Activated CD4-positive, alpha-beta memory T cell treated with anti-CD3 and anti-CD28 coated beads for 36 hours (primary cell): ENCODE measurements around the gene MYEOV. TPM values are rescaled to one million over a fixed set of nuclear protein-coding genes. Genes with fewer than 3 reads are reported as not detected.

Experiments used
- CTCF ChIA-PET: fragments of 350-600 bp; sonication (Branson Sonifier 250); formaldehyde crosslinking; loops from one replicate; lab custom pipeline; 2021; ENCODE audit warnings: antibody characterized with exemption, inconsistent platforms; lab: Charles Lee
- POLR2A ChIA-PET: fragments of 350-600 bp; sonication (Branson Sonifier 250); formaldehyde crosslinking; loops from one replicate; lab custom pipeline; 2021; ENCODE audit warnings: antibody characterized with exemption; lab: Charles Lee
- DNase-seq: peaks from one replicate; pipeline ENCODE4 v3.0.0-alpha.2; 2020
- H3K27ac Mint-ChIP-seq: one replicate; pipeline ENCODE4 v1.8.0; 2021; ENCODE audit warnings: mixed read lengths
- H3K27me3 Mint-ChIP-seq: one replicate; pipeline ENCODE4 v1.8.0; 2021; ENCODE audit warnings: mixed read lengths
- H3K36me3 Mint-ChIP-seq: one replicate; pipeline ENCODE4 v1.8.0; 2021; ENCODE audit warnings: mixed read lengths
- H3K4me1 Mint-ChIP-seq: one replicate; pipeline ENCODE4 v1.8.0; 2021; ENCODE audit warnings: low read depth, mixed read lengths
- H3K4me3 Mint-ChIP-seq: one replicate; pipeline ENCODE4 v1.8.0; 2021; ENCODE audit warnings: mild to moderate bottlenecking, mixed read lengths
- H3K9me3 Mint-ChIP-seq: one replicate; pipeline ENCODE4 v1.8.0; 2021; ENCODE audit warnings: mixed read lengths
- intact Hi-C: fragments of 100-400 bp; cut with micrococcal nuclease; formaldehyde crosslinking; loops from one replicate; pipeline ENCODE4 v1.15.1; 2023
- total RNA-seq, 2 experiments: library from RNA; stranded (reverse); gene quantifications; one replicate each; pipeline ENCODE4 v1.2.3, GENCODE V29; 2021

MYEOV gene
- total RNA-seq, 2 experiments from 2014 or later = 0.14 TPM; not detected in 1

DNA sequence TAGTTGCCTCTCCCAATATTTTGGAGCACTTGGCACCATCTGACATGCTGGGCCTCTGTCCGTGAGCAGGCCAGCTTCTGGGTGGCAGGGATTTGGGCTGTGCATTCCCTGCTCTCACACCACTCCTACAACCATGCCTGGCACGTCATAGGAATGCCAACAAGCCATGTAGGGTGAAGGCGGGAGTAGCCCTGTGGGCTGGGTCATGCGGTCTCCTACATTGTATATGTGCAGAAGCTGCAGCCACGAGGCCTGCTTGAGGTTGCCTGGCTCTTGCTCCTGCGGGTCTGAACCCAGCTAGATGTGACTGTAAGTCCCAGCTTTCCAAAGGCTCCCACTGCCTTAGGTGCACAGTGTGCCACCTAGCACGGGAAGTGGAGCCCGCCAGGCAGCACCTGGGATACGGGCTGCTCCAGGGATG, 14.5 kb downstream of the MYEOV start:
- no peak for DNase-seq
- peaks cover 19% of the 10 kb centered on the region for H3K4me1 Mint-ChIP-seq
- H3K36me3 Mint-ChIP-seq = no peaks in the 10 kb centered on the region
- intact Hi-C loops = no loop called here
- POLR2A ChIA-PET = no interaction called here
- CTCF ChIA-PET = no interaction called here
- no peaks in the 10 kb centered on the region for H3K27me3 Mint-ChIP-seq
- H3K4me3 Mint-ChIP-seq = no peak overlapping the region
- no peak overlapping the region for H3K27ac Mint-ChIP-seq
- no peaks in the 10 kb centered on the region for H3K9me3 Mint-ChIP-seq

DNA sequence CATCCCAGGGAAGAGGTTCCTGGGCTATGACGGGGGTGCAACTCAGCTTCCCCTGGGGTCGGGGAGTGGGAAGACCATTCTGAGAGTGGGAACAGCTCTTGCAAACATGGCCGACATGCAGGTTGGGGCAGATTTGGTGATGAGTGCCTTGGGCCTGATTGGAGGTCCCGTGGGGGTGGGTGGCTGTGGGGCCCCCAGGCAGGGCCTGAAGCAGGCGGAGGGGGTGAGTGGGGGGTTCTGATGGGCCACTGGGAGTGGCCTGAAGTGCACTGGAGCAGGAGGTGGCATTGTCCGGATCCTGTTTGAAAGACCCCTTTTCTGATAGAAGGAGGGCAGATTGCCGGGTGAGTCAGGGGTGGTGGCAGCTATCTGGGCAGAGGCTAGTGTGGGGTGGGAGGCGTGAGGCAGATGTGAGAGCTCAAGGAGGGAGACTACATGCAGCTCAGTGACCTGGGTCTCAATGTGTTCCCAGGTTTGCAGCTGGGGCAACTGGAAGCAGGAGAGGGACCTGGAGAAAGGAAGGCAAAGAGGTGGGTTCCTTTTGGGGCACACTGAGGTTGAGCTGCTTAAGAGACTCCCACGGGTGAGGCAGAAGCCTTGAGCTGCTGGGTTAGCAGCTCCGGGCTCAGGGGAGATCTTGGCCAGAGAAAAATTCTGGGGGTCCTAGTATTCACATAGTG, 15.1 kb downstream of the MYEOV start:
- DNase-seq = no peak
- CTCF ChIA-PET = no interaction called here
- POLR2A ChIA-PET = no interaction called here
- no peaks in the 10 kb centered on the region for H3K9me3 Mint-ChIP-seq
- H3K4me3 Mint-ChIP-seq = no peak overlapping the region
- H3K4me1 Mint-ChIP-seq = peaks cover 19% of the 10 kb centered on the region
- H3K27me3 Mint-ChIP-seq = no peaks in the 10 kb centered on the region
- no peak overlapping the region for H3K27ac Mint-ChIP-seq
- H3K36me3 Mint-ChIP-seq = no peaks in the 10 kb centered on the region
- intact Hi-C loops = no loop called here

DNA sequence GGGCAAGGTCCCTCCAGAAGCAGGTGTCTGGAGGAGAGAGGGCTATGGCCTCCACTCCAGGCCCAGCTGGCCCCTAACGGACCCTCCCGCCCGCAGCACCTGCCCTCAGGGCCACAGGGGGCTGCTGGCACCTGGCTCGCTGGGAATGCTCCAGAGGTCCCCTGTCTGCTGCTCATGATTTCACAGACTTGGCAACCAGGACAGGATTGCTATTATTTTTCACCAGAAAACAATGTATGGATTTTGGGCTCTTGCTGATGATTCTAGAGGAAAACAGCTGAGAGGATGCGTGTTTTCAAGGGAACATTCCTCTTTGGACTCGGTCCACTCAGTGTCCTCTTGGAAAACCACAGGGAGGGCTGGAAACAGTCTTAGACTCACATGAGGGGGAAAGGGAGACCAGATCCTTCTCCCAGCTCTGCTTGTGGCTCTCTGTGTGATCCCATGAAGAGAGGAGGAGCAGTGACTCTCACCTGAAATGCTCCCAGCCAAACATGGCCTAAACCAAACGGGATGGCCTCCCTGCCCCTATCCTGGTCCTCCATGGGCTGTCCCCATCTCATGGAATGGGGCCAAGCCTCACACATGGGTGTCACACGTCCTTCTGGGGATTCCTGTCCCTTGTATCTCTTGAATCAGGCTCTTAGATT, 15.8 kb downstream of the MYEOV start:
- peaks cover 19% of the 10 kb centered on the region for H3K4me1 Mint-ChIP-seq
- H3K27me3 Mint-ChIP-seq = no peaks in the 10 kb centered on the region
- no peaks in the 10 kb centered on the region for H3K9me3 Mint-ChIP-seq
- no peak overlapping the region for H3K4me3 Mint-ChIP-seq
- H3K36me3 Mint-ChIP-seq = no peaks in the 10 kb centered on the region
- ChIA-PET CTCF (no interaction called here), POLR2A (no interaction called here)
- intact Hi-C loops = no loop called here
- H3K27ac Mint-ChIP-seq = no peak overlapping the region
- no peak for DNase-seq

DNA sequence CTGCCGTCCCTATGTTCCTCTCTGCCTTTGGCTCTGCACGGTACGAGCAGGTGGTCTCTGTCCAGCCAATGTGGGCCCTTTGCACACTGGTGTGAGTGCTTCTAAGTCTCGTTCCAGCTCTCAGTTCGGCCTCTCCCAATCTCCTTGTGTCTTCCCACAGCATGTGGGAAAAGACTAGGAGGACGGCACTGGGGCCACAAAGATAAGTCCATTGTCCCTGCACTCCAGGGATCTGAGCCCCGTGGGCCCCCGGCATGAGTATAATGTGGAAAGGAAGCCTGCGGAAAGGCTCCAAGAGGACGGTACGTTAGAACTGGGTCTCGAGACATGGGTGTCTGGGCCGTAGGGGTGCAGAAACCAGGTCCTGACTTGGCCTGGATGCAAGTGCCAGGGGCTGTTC, 16.4 kb downstream of the MYEOV start:
- H3K9me3 Mint-ChIP-seq = no peaks in the 10 kb centered on the region
- DNase-seq = no peak
- intact Hi-C loops = no loop called here
- no peak overlapping the region for H3K4me3 Mint-ChIP-seq
- POLR2A ChIA-PET = no interaction called here
- peaks cover 19% of the 10 kb centered on the region for H3K4me1 Mint-ChIP-seq
- H3K36me3 Mint-ChIP-seq = no peaks in the 10 kb centered on the region
- no peak overlapping the region for H3K27ac Mint-ChIP-seq
- CTCF ChIA-PET = no interaction called here
- no peaks in the 10 kb centered on the region for H3K27me3 Mint-ChIP-seq

DNA sequence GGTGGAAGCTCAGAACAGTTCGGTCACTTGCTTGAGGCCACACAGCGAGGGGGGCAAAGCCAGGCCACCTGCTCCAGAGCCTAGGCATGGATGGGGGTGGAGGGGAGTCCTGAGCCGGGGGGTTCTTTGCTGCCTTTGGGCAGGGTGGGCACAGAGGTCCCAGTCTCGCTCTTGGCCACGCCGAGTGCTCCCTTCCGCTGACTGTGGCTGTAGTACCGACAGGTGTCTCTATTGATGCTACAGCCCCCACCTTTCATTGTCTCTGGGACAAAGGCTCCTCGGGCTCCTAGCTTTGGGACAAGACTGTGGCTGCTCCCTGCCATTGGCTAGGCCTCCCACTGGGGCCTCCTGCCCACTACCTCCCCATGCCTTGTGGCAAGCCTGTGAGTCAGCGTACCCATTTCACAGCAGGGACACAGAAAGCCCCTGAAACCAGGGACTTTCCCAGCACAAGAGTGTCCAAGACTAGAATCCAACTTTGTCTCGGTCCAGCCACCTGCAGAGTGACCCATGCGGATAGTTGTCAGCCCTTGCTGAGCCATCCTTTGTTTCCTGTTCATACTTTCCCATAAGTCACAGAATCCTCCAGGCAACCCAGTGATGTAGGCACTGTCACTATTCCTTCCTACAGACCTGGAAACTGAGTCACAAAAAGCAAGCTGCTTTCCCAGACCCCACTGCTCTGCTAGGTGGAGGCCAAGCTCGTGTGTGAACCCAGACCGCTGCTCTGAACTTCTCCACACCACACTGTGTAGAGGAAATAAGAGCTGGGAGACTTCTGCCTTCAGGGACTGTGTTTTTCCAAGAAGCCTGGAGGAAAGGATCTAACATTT, 17.2 kb downstream of the MYEOV start:
- Mint-ChIP-seq H3K27ac (no peak overlapping the region), H3K27me3 (no peaks in the 10 kb centered on the region), H3K4me3 (no peak overlapping the region), H3K36me3 (no peaks in the 10 kb centered on the region), H3K9me3 (no peaks in the 10 kb centered on the region), H3K4me1 (peaks cover 19% of the 10 kb centered on the region)
- peak; percentile 69 for DNase-seq
- intact Hi-C loops = no loop called here
- ChIA-PET POLR2A (interaction anchor here (1.8 kb wide), 1 partner anchor 14 kb away, joined by 4 read pairs; no protein-coding TSS in a partner anchor), CTCF (interaction anchor here (1.0 to 1.3 kb wide), 2 partner anchors 14 to 18 kb away, joined by 4 to 6 read pairs; no protein-coding TSS in a partner anchor)

DNA sequence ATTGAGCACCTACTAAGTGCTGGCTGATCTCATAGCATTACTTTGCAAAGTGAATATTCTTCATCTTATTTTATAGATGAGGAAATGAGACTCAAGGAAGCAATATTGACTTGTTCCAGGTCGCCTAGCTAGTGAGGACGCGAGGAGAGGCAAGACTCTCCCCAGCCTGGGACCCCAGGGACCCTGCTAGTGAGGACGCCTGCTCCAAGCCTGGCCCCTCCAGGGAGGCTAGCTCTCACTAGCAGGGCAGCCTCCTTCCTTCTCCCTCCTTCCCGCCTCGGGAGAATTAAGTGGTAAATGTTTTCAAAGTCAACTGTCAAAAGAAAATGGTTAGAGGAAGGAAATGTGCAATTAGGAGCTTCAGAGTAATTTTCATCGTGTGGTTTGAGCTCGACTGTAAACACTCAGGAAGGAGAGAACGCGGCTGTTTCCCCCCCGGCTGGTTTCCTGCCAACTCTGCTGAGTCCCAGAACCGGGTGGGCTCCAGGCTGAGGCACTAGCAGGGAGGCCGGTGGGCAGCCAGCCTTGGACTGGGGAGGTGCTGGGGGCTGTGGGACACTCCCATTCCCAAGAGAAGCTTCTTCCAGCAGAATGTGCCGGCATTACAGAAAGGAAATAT, 17.9 kb downstream of the MYEOV start:
- intact Hi-C loops = no loop called here
- no peaks in the 10 kb centered on the region for H3K27me3 Mint-ChIP-seq
- DNase-seq = peak; percentile 44
- H3K9me3 Mint-ChIP-seq = no peaks in the 10 kb centered on the region
- ChIA-PET CTCF (interaction anchor here (0.8 to 1.3 kb wide), 3 partner anchors 15 to 331 kb away, joined by 3 to 6 read pairs (median 4); no protein-coding TSS in a partner anchor), POLR2A (interaction anchor here (1.8 kb wide), 1 partner anchor 14 kb away, joined by 4 read pairs; no protein-coding TSS in a partner anchor)
- H3K36me3 Mint-ChIP-seq = no peaks in the 10 kb centered on the region
- H3K4me3 Mint-ChIP-seq = no peak overlapping the region
- H3K27ac Mint-ChIP-seq = no peak overlapping the region
- H3K4me1 Mint-ChIP-seq = peaks cover 19% of the 10 kb centered on the region

DNA sequence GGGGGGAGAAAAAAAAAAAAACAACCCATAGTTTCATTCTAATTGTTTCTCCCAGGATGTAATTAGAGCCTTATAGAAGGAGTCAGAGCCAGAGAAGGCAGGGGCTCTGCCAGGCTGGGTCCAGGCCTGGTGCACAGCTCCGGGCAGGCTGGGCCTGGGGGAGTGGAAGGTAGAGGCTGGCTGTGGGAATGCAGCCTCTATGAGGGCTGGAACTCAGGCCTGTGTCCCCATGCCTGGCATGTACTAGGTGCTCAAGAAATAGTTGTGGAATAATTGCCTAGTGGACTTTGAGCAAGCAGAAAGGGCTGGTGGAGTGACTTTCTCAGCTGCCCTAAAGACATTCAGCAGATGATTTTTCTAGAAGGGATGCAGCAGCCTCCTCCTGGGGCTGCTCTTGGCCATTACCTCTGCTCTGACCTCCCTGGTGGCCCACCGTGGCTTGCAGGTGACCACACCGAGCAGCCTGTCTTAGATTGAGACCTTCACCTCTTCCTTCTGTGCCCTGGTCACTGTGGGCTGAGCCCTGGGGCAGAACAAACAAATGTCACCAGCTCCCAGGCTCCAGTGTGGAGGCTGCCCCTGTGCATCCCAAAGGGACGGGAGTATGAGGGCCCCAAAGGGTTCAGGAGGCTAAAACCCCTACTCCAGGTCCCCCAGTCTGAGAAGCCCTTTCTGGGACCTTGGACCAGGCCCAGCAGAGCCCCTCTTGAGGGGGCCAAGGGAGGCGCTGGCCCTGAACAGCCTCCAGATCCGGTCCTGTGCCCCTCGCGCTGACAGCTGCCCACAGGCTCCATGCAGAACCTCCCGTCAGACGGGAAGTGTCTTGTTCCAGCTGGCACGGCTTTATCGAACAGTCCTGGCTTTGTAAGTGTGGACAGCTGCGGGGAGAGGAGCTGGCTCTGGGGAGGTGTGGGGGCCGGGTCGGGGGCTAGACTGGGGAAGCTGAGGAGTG, 18.8 kb downstream of the MYEOV start:
- peaks cover 2% of the 10 kb centered on the region for H3K9me3 Mint-ChIP-seq
- ChIA-PET CTCF (interaction anchor here (0.8 to 1.0 kb wide), 2 partner anchors 20 to 330 kb away, joined by 3 to 4 read pairs; no protein-coding TSS in a partner anchor), POLR2A (interaction anchor here (1.8 kb wide), 1 partner anchor 15 kb away, joined by 4 read pairs; no protein-coding TSS in a partner anchor)
- no peak overlapping the region for H3K4me3 Mint-ChIP-seq
- H3K4me1 Mint-ChIP-seq = peaks cover 28% of the 10 kb centered on the region
- H3K27me3 Mint-ChIP-seq = no peaks in the 10 kb centered on the region
- H3K27ac Mint-ChIP-seq = no peak overlapping the region
- H3K36me3 Mint-ChIP-seq = no peaks in the 10 kb centered on the region
- intact Hi-C loops = no loop called here
- DNase-seq = no peak

DNA sequence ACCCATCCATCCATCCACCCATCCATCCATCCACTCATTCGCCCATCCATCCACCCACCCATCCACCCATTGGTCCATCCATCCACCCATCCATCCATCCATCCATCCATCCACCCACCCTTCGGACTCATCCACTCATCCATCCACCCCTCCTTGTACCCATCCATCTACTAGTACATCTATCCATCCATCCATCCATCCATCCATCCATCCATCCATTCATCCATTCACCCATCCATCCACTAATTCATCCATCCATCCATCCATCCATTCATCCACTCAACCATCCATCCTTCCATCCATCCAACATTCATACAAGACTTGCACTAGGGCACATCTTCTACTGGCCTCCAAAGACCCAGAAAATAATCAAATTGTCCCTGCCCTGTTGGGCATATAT, 20.0 kb downstream of the MYEOV start:
- ChIA-PET POLR2A (no interaction called here), CTCF (no interaction called here)
- H3K4me1 Mint-ChIP-seq = peaks cover 31% of the 10 kb centered on the region
- no peaks in the 10 kb centered on the region for H3K27me3 Mint-ChIP-seq
- H3K9me3 Mint-ChIP-seq = peaks cover 3% of the 10 kb centered on the region
- intact Hi-C loops = no loop called here
- no peak overlapping the region for H3K4me3 Mint-ChIP-seq
- no peaks in the 10 kb centered on the region for H3K36me3 Mint-ChIP-seq
- no peak for DNase-seq
- no peak overlapping the region for H3K27ac Mint-ChIP-seq

DNA sequence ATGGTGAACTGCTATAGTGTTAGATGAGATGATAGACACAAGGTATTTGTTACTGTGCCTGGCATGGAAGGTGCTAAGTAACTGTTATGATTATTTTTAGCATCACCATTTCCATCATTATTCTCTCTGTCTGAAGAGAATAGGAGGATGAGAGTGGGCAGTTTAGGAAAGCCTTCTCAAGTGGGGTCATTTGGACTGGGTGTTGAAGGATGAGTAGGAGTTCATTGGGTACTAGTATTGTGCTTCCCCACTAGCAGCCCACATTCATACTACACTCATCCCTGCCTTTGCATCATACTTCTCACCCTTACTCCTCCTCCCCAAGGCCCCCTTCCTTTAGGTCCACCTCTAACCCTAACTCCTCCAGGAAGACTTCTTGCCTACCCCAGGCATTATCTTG, 20.6 kb downstream of the MYEOV start:
- POLR2A ChIA-PET = no interaction called here
- intact Hi-C loops = no loop called here
- no peaks in the 10 kb centered on the region for H3K27me3 Mint-ChIP-seq

DNA sequence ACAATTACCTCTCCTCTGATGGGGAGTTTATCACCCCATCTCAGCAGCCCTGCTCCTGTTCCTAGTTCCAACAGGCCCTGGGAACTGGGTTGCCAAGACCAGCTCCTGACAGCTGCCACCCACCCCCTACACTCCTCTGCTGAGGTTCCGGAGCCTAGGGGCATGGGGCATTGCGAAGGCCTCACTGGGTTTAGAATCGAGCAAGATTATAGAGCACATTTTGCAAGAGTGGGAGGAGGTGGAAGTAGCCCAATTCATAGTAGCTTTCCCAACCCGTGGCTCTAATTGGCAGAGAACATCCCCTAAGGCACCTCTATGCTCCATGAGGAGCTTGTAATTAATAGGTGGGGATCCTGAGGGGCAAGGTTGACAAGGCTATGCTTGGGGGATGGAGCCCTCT, 23.0 kb downstream of the MYEOV start:
- H3K4me3 Mint-ChIP-seq = no peak overlapping the region
- peaks cover 14% of the 10 kb centered on the region for H3K4me1 Mint-ChIP-seq
- DNase-seq = no peak
- H3K27ac Mint-ChIP-seq = no peak overlapping the region
- POLR2A ChIA-PET = no interaction called here
- no peaks in the 10 kb centered on the region for H3K27me3 Mint-ChIP-seq
- no peaks in the 10 kb centered on the region for H3K36me3 Mint-ChIP-seq
- CTCF ChIA-PET = interaction anchor here (0.6 kb wide), 1 partner anchor 25 kb away, joined by 3 read pairs; no protein-coding TSS in a partner anchor
- H3K9me3 Mint-ChIP-seq = peaks cover 3% of the 10 kb centered on the region
- intact Hi-C loops = no loop called here

More for the DNA sequence above, 20.6 kb downstream of the MYEOV start:
- no peak overlapping the region for H3K27ac Mint-ChIP-seq
- H3K4me1 Mint-ChIP-seq = peaks cover 31% of the 10 kb centered on the region
- H3K9me3 Mint-ChIP-seq = peaks cover 3% of the 10 kb centered on the region
- no peak overlapping the region for H3K4me3 Mint-ChIP-seq
- CTCF ChIA-PET = no interaction called here
- no peak for DNase-seq
- H3K36me3 Mint-ChIP-seq = no peaks in the 10 kb centered on the region
